HUES64 (cell line): ENCODE measurements around the gene TTLL3.
A peak's percentile ranks its signal among the peaks of the same experiment; 100 is the strongest.
"Not testable (repeated sequence)": the region's sequence is repeated elsewhere in the genome, so short reads cannot be mapped to it uniquely, and the experiment has no call there.

Experiments used
- H3K27ac ChIP-seq: 2 replicates; pipeline ENCODE4 v1.7.0; 2013; ENCODE audit warnings: low read depth, low read length, inconsistent platforms
- H3K27me3 ChIP-seq: 2 replicates; pipeline ENCODE4 v1.6.1; 2013; ENCODE audit warnings: mild to moderate bottlenecking, low read length; ENCODE audit not compliant: insufficient read depth
- H3K36me3 ChIP-seq: 2 replicates; pipeline ENCODE4 v1.6.1; 2013; ENCODE audit warnings: mild to moderate bottlenecking, low read length; ENCODE audit not compliant: insufficient read depth
- H3K4me1 ChIP-seq: 2 replicates; pipeline ENCODE4 v1.6.1; 2013; ENCODE audit warnings: mild to moderate bottlenecking, low read length, moderate library complexity; ENCODE audit not compliant: insufficient read depth
- H3K4me3 ChIP-seq: 2 replicates; pipeline ENCODE4 v1.5.1; 2013; ENCODE audit warnings: mild to moderate bottlenecking, low read length, moderate library complexity
- H3K9ac ChIP-seq: 2 replicates; pipeline ENCODE4 v1.6.1; 2013; ENCODE audit warnings: mild to moderate bottlenecking, low read depth, low read length
- H3K9me3 ChIP-seq: 2 replicates; pipeline ENCODE4 v1.6.1; 2013; ENCODE audit warnings: low read depth, low read length; ENCODE audit not compliant: insufficient read depth
- WGBS: fragments of 150-250, 120-280 bp; methylation state at CpG from one replicate; pipeline ENCODE4 v1.1.7; 2013; ENCODE audit warnings: missing lambda C conversion rate; 5-methylcytosine and 5-hydroxymethylcytosine counted together

Gene TTLL3

GRCh38 chr3:9843715-9844438, 33.8 kb downstream of the TTLL3 start, which contains the start of gene RPUSD3:
TSS of gene RPUSD3 (minus strand) at chr3:9844008. CDS start at chr3:9843990, 18 bp downstream.
- no peaks in the 10 kb centered on the region for H3K4me1 ChIP-seq
- 4% methylated on average over 42 of the region's 42 CpGs for WGBS
- no peaks in the 10 kb centered on the region for H3K27me3 ChIP-seq
- H3K9ac ChIP-seq, result peak within 1 kb of the TSS; percentile 75
- peaks cover 25% of the 10 kb centered on the region for H3K36me3 ChIP-seq
- H3K27ac ChIP-seq, result peak within 1 kb of the TSS; percentile 58; the same call in 1 of the 2 replicates
- peak within 1 kb of the TSS; percentile 88 for H3K4me3 ChIP-seq
- H3K9me3 ChIP-seq, result no peaks in the 10 kb centered on the region

- H3K4me3 ChIP-seq, result no peak overlapping the region
- H3K9ac ChIP-seq, result no peak overlapping the region
- H3K4me1 ChIP-seq, result no peaks in the 10 kb centered on the region
- no peak overlapping the region for H3K27ac ChIP-seq
- peaks cover 7% of the 10 kb centered on the region for H3K36me3 ChIP-seq
- H3K9me3 ChIP-seq, result no peaks in the 10 kb centered on the region
- 91% methylated on average over 6 of the region's 6 CpGs for WGBS
- H3K27me3 ChIP-seq, result no peaks in the 10 kb centered on the region
Observed at GRCh38 chr3:9846231-9846630, 36.2 kb downstream of the TTLL3 start.

GRCh38 chr3:9846931-9847488, 36.9 kb downstream of the TTLL3 start:
- no peak overlapping the region for H3K4me3 ChIP-seq
- H3K4me1 ChIP-seq, result no peaks in the 10 kb centered on the region
- H3K27ac ChIP-seq, result no peak overlapping the region
- WGBS, result 95% methylated on average over 6 of the region's 6 CpGs
- H3K9me3 ChIP-seq, result no peaks in the 10 kb centered on the region
- no peaks in the 10 kb centered on the region for H3K27me3 ChIP-seq
- no peak overlapping the region for H3K9ac ChIP-seq
- H3K36me3 ChIP-seq, result no peaks in the 10 kb centered on the region

GRCh38 chr3:9847870-9848269, 37.8 kb downstream of the TTLL3 start:
- not testable (repeated sequence) for H3K4me3 ChIP-seq, H3K4me1 ChIP-seq, H3K9ac ChIP-seq, H3K9me3 ChIP-seq, H3K27ac ChIP-seq, H3K27me3 ChIP-seq, H3K36me3 ChIP-seq
- 55% methylated on average over 6 of the region's 9 CpGs for WGBS

- H3K27me3 ChIP-seq, H3K36me3 ChIP-seq, H3K9me3 ChIP-seq, H3K4me1 ChIP-seq, H3K27ac ChIP-seq, H3K4me3 ChIP-seq, H3K9ac ChIP-seq: not testable (repeated sequence)
- WGBS, result 45% methylated on average over 4 of the region's 4 CpGs
Observed at GRCh38 chr3:9848860-9849259, 38.8 kb downstream of the TTLL3 start.

GRCh38 chr3:9851383-9851782, 41.3 kb downstream of the TTLL3 start:
- not testable (repeated sequence) for H3K9ac ChIP-seq, H3K27me3 ChIP-seq, H3K4me3 ChIP-seq, H3K9me3 ChIP-seq, H3K36me3 ChIP-seq, H3K4me1 ChIP-seq, H3K27ac ChIP-seq
- 77% methylated on average over 6 of the region's 6 CpGs for WGBS

- not testable (repeated sequence) for H3K4me3 ChIP-seq, H3K9me3 ChIP-seq, H3K9ac ChIP-seq, H3K27me3 ChIP-seq, H3K27ac ChIP-seq, H3K36me3 ChIP-seq, H3K4me1 ChIP-seq
- WGBS, result 96% methylated on average over 6 of the region's 6 CpGs
Observed at GRCh38 chr3:9851926-9852325, 41.9 kb downstream of the TTLL3 start.

- no peak overlapping the region for H3K27ac ChIP-seq
- no peaks in the 10 kb centered on the region for H3K36me3 ChIP-seq
- 0 out of 2 replicates have a peak, but pooled peaks cover 4% of the 10 kb centered on the region for H3K4me1 ChIP-seq
- no peak overlapping the region for H3K9ac ChIP-seq
- H3K9me3 ChIP-seq, result no peaks in the 10 kb centered on the region
- H3K4me3 ChIP-seq, result no peak overlapping the region
- H3K27me3 ChIP-seq, result no peaks in the 10 kb centered on the region
- 96% methylated on average over 5 of the region's 6 CpGs for WGBS
Observed at GRCh38 chr3:9852528-9852927, 42.5 kb downstream of the TTLL3 start.

GRCh38 chr3:9854291-9854940, 44.4 kb downstream of the TTLL3 start:
- not testable (repeated sequence) for H3K36me3 ChIP-seq, H3K27me3 ChIP-seq, H3K4me1 ChIP-seq, H3K27ac ChIP-seq, H3K9ac ChIP-seq, H3K4me3 ChIP-seq, H3K9me3 ChIP-seq
- 80% methylated on average over 10 of the region's 11 CpGs for WGBS

GRCh38 chr3:9855594-9855993, 45.5 kb downstream of the TTLL3 start:
- no peaks in the 10 kb centered on the region for H3K27me3 ChIP-seq
- H3K36me3 ChIP-seq, result no peaks in the 10 kb centered on the region
- H3K27ac ChIP-seq, result no peak overlapping the region
- 0 out of 2 replicates have a peak, but pooled peaks cover 4% of the 10 kb centered on the region for H3K4me1 ChIP-seq
- H3K4me3 ChIP-seq, result no peak overlapping the region
- no peaks in the 10 kb centered on the region for H3K9me3 ChIP-seq
- H3K9ac ChIP-seq, result no peak overlapping the region
- WGBS, result 94% methylated on average over 3 of the region's 3 CpGs

GRCh38 chr3:9859530-9860025, 49.5 kb downstream of the TTLL3 start:
- WGBS, result 93% methylated on average over 12 of the region's 12 CpGs
- Histone ChIP-seq H3K27ac (no peak overlapping the region), H3K36me3 (no peaks in the 10 kb centered on the region), H3K27me3 (peaks cover 20% of the 10 kb centered on the region), H3K4me1 (peaks cover 4% of the 10 kb centered on the region; the same call in 1 of the 2 replicates), H3K9ac (no peak overlapping the region), H3K4me3 (no peak overlapping the region), H3K9me3 (no peaks in the 10 kb centered on the region)
